AG04449 (cell line): ENCODE measurements around the gene EXD3.

Experiments
- CTCF ChIA-PET: fragments of 350-600 bp; formaldehyde crosslinking; extraction: SDS; loops from one replicate; lab custom pipeline; 2021; ENCODE audit warnings: antibody characterized with exemption; lab: Yijun Ruan, JAX
- POLR2A ChIA-PET: fragments of 400-600, 350-600 bp; formaldehyde crosslinking; extraction: SDS; loops from one replicate; lab custom pipeline; 2020; ENCODE audit warnings: antibody characterized with exemption, inconsistent platforms; lab: Yijun Ruan, JAX
- DNase-seq: peaks from one replicate; pipeline ENCODE4 v3.0.0-alpha.2; 2010; ENCODE audit warnings: low read depth, low spot score
- H3K4me3 ChIP-seq: 2 replicates; pipeline ENCODE4 v1.5.1; 2011; ENCODE audit warnings: low read depth, mild to moderate bottlenecking, control low read depth, low read length
- CTCF ChIP-seq: IDR thresholded peaks from one replicate; pipeline ENCODE4 v1.5.1; 2011; ENCODE audit warnings: mild to moderate bottlenecking, moderate library complexity, low read length, control low read depth, inconsistent platforms; ENCODE audit not compliant: insufficient read depth; ENCODE audit errors: missing control alignments

Gene EXD3

GRCh38 chr9:137271696-137272076 is 151.3 kb downstream of the EXD3 start:
- no peak for DNase-seq
- no peak for TF ChIP-seq CTCF
- ChIA-PET POLR2A (no interaction called here), CTCF (interaction anchor here (0.8 kb wide), 1 partner anchor 9 kb away, joined by 3 read pairs; no protein-coding TSS in a partner anchor)
- H3K4me3 ChIP-seq = no peak overlapping the region

GRCh38 chr9:137270929-137271695 is 151.8 kb downstream of the EXD3 start:
- no peak overlapping the region for H3K4me3 ChIP-seq
- TF ChIP-seq CTCF = no peak
- ChIA-PET CTCF (interaction anchor here (0.8 to 1.1 kb wide), 2 partner anchors 9 to 10 kb away, joined by 3 read pairs; no protein-coding TSS in a partner anchor), POLR2A (no interaction called here)
- DNase-seq = no peak

GRCh38 chr9:137269231-137269772 is 153.7 kb downstream of the EXD3 start:
- H3K4me3 ChIP-seq = no peak overlapping the region
- no peak for TF ChIP-seq CTCF
- DNase-seq = no peak
- ChIA-PET POLR2A (no interaction called here), CTCF (interaction anchor here (1.1 kb wide), 1 partner anchor 14 kb away, joined by 3 read pairs; no protein-coding TSS in a partner anchor)

GRCh38 chr9:137268538-137269201 is 154.3 kb downstream of the EXD3 start:
- H3K4me3 ChIP-seq = no peak overlapping the region
- CTCF ChIA-PET = interaction anchor here (1.1 kb wide), 1 partner anchor 14 kb away, joined by 3 read pairs; no protein-coding TSS in a partner anchor
- POLR2A ChIA-PET = no interaction called here

GRCh38 chr9:137267933-137268355 is 155.0 kb downstream of the EXD3 start:
- DNase-seq = no peak
- TF ChIP-seq CTCF = no peak
- POLR2A ChIA-PET = interaction anchor here (2.1 kb wide), 1 partner anchor 27 kb away, joined by 9 read pairs; the partner anchor contains the start of gene TUBB4B
- CTCF ChIA-PET = interaction anchor here (1.0 to 1.4 kb wide), 2 partner anchors 9 to 10 kb away, joined by 3 read pairs; partner anchors contain the start of gene TOR4A
- H3K4me3 ChIP-seq = no peak overlapping the region

More at GRCh38 chr9:137268538-137269201, 154.3 kb downstream of the EXD3 start:
- DNase-seq = no peak
- TF ChIP-seq CTCF = no peak
